ENCODE data around the gene ERAL1.
"Not testable (repeated sequence)": the region's sequence is repeated elsewhere in the genome, so short reads cannot be mapped to it uniquely, and the experiment has no call there.

The ERAL1 gene

DNA sequence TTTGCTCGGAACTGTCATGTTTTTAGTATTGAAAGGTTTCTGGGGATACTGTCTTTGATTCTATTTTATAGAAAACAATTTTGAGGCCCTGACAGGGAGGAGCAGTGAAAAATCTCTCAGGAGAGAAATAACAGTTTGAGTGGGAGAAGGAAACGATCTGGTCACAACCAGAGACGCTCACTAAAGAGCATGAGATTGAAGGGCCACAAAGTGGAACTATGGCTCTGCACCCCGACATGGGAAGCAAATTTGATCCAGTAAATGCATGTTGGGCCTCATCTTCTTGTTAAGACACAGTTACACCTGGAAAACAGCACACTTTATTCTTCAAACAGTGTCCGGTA lies 492 bp downstream of the ERAL1 start:
- DNase-seq, result no peak

DNA sequence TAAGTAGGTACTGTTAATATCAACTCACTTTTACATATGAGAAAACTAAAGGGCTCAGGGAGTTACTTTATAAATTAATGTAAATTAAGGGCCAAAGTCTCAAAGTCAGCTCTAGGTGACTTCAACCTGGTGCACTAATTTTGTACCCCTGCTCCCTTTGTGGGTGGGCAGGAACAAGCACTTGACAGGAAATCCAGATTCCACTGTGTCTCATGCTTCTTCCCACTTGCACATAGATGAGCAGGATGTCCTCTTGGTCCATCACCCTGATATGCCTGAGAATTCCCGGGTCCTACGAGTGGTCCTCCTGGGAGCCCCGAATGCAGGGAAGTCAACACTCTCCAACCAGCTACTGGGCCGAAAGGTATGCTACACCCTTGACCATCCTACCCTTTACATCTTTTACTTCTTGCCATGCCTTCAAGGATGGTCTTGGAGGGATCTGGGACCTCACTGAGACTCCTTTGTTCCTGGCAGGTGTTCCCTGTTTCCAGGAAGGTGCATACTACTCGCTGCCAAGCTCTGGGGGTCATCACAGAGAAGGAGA lies 1.3 kb downstream of the ERAL1 start:
- no peak for DNase-seq

DNA sequence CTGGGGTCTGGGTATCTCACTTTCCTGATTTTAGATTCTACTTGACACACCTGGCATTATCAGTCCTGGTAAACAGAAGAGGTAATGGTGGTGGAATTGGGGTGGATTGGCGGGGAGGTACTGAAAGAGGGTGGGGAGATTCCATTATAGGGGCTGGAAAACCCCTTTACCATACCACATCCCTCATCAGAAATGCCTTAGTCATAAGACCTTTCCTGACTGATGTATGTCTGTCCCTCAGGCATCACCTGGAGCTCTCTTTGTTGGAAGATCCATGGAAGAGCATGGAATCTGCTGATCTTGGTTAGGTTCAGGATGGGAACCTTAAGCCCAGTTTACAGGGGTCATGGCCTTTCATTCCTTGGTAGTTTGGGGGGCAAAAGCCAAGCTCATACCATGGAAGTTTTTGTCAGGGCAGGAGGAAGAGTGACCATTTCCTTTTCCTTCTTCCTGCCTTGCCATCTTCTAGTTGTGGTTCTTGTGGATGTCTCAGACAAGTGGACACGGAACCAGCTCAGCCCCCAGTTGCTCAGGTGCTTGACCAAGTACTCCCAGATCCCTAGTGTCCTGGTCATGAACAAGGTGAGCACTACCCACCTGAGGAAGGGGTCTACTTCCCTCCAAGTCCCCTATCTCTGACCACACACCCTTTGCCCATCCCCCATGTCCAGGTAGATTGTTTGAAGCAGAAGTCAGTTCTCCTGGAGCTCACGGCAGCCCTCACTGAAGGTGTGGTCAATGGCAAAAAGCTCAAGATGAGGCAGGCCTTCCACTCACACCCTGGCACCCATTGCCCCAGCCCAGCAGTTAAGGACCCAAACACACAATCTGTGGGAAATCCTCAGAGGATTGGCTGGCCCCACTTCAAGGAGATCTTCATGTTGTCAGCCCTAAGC lies 3.3 kb downstream of the ERAL1 start:
- no peak for DNase-seq

DNA sequence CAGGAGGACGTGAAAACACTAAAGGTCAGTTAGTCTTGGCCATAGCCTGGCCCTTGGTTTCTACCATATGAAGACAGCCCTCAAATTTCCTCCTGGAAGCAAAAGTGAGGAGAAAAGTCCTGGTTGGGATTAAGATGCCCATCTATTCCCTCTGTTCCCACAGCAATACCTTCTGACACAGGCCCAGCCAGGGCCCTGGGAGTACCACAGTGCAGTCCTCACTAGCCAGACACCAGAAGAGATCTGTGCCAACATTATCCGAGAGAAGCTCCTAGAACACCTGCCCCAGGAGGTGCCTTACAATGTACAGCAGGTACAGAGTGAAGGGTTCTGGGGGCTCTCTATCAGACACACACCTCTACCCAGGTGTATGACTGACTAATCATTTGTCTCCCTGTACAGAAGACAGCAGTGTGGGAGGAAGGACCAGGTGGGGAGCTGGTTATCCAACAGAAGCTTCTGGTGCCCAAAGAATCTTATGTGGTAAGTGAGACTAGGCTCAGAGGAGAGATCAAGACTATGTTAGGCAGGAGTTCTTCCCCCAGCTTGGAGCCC lies 4.1 kb downstream of the ERAL1 start:
- no peak for DNase-seq

DNA sequence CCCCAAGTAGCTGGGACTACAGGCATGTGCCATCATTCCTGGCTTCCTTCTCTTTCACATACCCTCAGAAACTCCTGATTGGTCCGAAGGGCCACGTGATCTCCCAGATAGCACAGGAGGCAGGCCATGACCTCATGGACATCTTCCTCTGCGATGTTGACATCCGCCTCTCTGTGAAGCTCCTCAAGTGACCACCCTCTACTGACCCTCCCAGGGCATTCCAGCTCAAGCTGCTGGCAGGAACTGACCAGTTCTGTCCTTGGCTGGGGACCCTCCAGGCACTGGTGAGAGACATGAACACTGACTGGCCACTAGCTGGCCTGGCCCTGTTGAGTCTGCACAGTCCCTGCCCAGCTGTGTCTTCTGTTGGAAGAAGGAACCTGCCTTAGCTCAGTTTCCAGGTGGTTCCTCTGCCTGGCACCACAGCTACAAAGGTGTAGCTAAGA lies 5.6 kb downstream of the ERAL1 start:
- no peak for DNase-seq

DNA sequence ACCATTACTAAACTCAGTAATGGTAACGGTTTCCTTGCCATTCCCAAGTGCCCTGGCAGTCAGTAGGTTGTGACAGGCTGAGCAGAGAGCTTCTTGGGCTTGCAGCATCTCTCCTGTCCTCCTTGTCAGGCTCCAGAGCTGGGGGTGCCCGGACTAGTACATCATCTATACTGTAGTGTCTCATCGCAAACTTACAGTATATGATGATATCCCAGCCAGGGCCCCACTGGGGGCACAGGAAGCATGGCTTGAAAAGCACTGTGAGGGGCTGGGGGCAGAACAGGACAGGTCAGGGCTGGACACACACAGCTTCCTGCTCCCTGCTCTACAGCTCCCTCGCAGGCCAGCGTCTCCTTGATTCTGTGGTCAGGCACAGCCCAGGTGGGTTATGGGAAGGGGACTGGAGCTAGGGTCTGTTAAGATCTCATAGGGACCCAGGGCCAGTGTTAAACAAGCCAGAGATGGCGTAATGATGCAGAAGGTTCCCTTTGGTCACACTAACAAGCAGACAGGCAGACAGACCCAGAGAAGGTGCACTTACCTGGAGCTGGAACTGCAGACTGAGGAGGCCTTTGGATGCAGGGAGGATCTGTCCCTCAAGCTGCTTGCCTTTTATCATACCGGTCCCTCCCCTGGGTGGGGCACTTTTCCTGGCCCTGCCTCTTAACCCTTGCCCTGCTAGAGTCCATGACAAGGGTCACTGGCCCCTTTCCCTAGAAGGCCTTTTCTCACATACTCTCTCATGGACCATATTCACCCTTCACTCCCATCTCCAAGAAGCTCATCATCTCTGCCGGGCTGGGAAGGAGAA lies 6.8 kb downstream of the ERAL1 start:
- DNase-seq, result no peak

DNA sequence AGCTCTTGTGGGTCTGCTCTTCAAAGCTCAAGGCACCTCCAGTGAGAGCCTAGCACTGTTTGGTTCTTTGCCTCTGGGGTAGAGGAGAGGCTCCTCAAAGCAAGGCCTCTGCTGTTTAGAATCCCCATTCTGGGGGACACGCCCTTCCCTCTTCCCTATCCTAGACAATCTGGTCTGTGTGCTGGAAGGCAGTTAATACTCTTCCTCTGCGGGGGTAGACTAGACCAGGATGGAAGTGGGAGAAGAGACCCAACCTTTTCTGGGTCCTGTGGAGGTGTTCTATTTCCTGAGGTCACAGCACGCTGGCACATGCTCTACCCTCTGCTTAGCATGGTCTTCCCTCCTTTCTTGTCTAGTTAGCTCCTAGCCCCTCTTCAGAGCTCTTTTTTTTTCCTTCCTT lies 7.7 kb downstream of the ERAL1 start:
- no peak for DNase-seq

DNA sequence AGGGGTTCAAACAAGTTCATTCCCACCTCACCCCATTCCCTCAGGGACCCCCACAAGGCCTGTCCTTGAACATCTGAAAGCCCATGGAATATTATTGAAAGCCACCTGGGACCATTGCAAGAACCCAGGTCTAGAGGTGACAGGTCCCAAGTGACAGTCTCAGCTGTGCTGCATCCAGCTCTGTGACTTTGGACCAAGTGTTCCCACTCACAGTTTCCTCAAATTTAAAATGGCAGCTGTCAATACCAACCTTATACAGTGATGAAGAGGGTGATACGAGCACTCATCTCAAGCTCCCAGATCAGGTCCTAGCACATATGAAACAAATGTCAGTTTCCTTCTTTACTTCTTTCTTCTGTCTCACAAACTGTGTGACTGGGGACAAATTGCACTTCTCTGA lies 9.1 kb downstream of the ERAL1 start:
- no peak for DNase-seq

DNA sequence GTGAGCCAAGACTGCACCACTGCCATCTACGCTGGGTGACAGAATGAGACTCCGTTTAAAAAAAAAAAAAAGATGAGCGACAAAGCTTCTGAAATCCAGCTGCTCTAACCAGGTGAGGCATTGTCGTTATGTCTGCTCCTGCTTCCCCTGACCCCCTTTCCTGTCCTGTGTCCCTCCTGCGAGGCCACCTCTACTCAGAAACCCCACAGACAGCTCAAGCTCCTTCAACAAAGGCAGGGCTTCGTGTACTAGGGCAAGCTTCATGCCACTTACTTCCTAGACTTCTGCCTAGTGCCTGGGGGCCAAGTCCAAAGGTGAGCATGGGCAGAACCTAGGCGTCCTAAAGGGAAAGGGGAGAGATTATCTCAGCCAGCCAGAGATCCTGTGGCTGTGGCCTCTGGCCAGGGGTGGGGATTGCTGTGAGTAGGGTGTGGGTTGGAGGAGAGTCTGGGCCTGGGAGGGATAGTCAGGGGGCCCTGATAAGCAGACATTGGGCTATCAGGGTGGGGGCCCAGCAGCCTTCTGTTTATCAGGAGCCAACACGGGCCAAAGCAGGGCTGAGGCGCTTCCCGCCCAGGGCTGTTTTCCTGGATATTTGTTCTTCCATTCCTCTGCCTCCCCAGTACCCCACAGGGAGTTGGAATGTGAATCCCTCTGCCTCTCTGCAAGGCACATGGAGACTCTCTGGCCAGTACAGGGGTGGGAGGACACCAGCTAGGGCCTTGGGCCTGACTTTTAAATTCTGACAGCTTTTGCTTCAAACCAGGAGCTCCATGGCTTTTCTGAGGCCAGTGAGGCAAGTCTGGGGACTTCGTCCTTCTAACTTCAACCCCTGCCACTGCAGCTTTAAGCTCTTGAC lies 10.4 kb downstream of the ERAL1 start:
- DNase-seq, result no peak

DNA sequence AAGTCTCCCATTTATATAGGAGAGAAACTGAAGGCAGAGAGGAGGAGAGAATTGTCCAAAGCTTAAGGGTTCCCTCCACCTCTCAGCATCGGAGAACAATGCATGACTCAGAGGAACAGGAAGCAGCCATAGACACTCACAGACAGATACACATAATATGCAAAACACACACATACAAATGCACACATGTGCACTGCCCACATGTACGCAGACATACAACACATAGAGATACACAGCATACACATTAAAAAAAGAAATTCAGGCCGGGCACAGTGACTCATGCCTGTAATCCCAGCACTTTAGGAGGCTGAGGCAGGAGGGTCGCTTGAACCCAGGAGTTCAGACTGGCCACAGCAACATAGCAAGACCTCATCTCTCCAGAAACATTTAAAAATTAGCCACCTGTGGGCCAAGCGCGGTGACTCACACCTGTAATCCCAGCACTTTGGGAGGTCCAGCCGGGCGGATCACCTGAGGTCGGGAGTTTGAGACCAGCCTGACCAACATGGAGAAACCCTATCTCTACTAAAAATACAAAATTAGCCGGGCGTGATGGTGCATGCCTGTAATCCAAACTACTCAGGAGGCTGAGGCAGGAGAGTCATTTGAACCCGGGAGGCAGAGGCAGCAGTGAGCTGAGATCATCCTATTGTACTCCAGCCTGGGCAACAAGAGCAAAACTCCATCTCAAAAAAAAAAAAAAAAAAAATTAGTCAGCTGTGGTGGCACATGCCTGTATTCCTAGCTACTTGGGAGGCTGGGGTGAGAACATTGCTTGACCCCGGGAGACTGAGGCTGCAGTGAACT lies 11.3 kb downstream of the ERAL1 start:
- no peak for DNase-seq

DNA sequence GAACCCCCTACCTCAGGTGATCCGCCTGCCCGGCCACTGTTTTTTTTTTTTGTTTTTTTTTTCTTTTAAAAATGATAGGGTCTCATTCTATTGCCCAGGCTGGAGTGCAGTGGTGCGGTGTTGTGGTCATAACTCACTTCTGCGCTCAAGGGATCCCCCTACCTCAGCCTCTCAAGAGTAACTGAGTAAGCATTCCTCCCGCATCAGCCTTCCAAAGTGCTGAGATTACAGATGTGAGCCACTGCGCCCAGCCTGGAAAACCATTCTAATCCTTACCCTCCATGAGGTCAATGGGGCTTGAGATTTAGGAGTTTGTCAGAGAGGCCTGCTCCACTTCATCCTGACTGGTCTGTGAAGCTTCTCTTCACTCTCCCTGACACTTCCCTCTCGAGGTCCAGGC lies 12.5 kb downstream of the ERAL1 start:
- DNase-seq, result no peak

DNA sequence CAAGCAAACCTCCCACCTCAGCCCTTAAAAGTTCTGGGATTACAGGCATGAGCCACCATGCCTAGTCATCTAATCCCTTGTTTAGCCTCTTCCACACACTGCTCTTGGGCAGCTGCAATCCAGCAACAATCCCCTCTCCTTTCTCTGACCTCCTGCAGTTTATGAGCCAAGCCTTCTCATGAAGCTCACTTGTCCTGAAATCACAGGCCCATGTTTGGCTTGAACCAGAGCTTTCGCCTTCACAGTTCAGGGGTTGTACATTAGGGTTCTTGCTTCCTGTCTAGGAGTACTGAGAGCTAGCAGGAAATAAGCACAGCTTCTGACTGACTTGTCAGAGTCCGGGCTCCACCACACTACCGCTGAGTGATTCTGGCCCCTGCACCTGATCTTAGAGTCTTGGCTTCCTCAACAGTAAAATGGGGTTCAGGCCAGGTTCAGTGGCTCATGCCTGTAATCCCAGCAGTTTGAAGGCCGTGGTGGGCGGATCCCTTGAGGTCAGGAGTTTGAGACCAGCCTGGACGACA lies 16.3 kb downstream of the ERAL1 start:
- DNase-seq, result no peak

DNA sequence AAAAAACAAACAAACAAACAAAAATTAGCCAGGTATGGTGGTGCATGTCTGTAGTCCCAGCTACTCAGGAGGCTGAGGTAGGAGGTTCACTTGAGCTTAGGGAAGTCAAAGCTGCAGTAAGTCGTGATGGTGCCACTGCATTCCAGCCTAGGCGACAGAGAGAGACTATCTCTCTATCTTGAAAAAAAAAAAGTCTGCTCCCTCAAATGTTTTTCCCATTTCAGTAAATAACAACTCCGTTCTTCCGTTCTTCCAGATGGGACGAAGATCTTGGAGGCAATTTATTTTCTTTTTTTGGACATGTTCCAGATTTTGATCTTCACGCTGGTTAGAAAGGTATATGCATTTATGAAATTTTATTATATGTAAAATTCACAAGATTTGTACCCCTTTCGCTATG lies 19.0 kb downstream of the ERAL1 start:
- DNase-seq, result no peak

DNA sequence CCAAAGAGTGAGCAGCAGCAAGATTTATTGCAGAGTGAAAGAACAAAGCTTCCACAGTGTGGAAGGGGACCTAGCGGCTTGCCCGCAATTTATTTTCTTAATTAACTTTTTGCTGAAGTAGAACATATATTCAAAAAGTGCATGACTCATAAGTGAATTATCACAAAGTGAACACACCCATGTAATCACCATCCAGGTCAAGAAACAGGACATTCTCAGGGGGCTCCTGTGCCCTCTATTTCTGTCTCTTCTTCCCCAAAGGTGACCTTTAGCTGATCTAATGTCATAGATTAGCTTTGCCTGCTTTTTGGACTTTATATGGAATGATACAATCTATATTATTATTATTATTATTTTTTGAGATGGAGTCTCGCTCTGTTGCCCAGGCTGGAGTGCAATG lies 19.9 kb downstream of the ERAL1 start:
- DNase-seq, result no peak

DNA sequence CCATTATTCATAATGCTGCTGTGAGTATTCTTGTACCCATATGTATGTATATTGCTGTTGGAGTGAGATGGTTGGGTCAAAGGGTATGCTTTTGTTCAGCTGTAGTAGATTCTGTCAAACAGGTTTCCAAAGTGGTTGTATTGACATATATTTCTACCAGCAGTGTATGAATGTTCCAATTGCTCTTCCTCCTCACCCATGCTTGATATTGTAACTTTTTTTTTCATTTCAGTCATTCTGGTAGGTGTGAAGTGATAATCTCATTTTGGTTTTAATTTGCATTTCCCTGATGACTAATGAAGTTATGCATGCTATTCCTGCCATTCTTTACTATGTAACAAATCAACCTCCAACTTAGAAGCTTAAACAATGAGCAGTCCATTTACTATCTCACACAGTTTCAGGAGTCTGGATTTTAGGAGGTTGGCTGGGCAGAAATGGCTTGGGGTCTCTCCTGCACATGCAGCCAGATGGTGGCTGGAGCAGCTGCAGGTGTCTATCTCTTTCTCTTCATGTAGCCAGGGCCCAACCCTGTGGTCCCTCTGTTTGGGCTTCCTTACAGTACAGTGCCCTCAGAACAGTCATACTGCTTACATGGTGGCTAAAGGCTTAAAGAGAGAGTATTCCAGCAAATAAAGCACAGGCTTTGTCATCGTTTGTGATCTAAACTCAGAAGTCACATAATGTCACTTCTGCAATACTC lies 21.2 kb downstream of the ERAL1 start:
- DNase-seq, result no peak

DNA sequence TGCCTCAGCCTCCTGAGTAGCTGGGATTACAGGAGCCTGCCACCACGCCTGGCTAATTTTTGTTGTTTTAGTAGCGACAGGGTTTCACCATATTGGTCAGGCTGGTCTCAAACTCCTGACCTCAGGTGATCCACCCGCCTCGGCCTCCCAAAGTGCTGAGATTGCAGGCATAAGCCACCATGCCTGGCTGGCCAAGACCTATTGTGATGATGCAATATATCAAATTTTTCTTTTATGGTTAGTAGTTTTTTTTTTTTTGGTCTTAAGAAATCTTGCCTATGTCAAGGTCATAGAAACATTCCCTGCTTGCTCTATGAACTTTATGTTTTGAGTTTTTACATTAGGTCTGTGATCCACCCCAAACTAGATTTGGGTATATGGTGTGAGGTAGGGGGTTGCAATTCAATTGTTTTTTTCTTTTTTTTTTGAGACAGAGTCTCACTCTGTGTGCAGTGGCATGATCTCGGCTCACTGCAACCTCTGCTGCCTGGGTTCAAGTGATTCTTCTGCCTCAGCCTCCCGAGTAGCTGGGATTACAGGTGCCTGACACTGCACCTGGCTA lies 22.4 kb downstream of the ERAL1 start:
- DNase-seq, result not testable (repeated sequence)

DNA sequence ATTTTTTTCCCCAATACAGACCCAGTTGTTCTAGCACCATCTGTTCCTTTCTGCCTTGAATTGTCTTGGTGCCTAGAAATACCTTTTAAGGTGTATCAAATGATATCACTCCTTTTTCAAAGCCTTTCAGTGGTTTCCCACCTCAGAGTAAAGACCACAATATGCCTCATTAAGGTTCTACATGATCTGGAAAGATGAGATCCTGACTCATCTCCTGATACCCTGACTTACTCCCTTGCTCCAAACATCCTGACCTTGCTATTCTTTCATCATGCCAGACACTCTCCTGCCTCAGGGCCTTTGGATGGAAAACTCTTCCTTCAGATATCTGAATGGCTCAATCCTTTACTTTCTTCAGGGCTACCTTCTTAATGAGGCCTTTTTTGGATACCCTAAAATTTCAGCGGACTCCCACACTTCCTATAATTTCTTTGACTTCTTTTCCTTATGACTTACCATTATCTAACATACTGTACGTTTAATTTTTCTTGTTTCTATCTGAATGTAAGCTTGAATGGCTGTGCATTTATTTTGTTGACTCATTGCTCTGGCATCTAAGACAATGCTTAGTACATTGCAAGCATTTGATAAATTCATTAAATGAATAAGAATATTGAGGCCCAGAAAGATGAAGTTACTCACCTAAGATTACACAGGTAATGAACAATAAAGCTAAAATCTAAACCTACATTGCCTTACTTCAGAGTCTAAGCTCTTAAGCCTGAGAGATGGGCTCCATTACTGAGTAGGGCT lies 23.5 kb downstream of the ERAL1 start:
- no peak for DNase-seq

DNA sequence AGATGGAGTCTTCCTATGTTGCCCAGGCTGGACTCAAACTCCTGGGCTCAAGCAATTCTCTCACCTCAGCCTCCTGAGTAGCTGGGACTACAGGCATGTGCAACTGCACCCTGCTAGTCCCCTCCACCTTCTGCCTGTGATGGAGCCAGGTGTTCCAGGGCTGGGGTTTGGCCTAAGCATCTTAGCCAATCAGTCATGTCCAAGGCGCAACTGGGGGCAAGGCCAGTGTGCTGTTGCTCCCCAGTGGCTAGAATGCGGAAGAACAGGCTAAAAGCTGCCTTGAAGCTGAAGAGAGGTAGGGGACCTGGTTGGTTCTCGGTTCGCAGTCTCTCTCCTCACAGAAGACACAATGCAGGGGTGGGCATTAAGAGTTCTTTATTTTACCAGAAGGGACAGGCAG lies 24.2 kb downstream of the ERAL1 start:
- peak in 2 of 3 experiments; percentile 43 to 64 for DNase-seq

DNA sequence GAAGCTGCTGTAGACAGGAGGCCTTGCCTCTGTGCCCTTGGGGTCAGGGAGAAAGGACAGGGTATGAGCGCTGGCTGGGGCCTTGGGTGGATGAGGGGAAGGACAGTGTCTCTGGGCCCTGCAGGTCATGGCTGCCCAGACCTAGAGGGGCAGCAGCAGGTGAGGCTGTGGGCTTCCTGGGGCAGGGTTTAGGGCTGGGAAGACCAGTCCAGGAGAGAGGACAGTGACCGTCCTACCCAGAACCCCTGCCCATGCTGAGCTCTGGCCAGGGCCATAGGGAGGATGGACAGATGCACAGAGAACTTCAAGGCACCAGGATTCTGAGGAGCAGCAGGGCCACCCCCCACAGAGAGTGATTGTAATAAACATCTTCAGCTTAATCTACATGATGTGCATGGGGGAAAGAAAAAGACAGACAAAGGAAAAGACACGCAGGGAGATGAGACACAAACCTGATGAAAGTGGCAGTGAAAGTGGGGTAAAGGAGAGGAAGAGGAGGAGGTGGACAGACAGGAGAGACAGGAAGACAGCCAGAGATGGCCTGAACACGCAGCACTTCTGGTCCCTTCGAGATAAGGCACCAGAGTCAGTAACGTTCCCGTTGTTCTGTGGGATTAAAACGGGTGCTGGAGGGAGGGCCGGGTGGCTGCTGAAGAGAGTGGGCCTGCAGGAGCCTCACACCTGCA lies 25.2 kb downstream of the ERAL1 start:
- no peak for DNase-seq

All from NCI-H1417 (cell line).